ENCODE results near the gene ACSL3. TPM values are rescaled to one million over a fixed set of nuclear protein-coding genes. Genes with fewer than 3 reads are reported as not detected.

Gene ACSL3
- polyA plus RNA-seq, 1 experiment, result 88.9 TPM

DNA sequence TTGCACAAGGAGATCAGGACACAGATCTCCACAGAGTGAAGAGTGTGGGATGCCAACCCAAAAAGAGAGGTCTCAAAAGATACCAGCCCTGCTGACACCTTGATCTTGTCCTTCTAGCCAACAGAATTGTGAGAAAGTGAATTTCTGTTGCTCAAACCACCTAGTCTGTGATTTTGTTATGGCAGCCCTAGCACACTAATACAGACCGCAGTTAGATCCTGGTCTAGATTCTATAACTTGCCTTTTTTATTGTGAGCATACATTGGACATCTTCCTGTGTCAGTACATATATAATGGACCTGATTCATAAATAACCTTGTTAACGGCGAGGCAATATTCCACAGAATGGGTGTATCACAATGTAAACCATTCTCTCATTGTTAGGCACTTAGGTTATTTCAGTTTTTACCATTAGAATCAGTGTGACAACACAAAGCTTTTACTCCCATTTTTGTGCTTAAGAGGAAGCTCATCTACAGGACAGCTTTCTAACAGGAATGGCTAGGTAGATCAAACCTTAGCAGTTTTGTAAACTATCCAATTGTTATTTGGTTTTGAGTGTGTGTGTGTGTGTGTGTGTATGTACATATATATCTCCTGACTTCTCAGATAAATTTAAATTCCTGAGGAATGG lies 89.0 kb downstream of the ACSL3 start:
- TF ChIP-seq, protein P1, sequence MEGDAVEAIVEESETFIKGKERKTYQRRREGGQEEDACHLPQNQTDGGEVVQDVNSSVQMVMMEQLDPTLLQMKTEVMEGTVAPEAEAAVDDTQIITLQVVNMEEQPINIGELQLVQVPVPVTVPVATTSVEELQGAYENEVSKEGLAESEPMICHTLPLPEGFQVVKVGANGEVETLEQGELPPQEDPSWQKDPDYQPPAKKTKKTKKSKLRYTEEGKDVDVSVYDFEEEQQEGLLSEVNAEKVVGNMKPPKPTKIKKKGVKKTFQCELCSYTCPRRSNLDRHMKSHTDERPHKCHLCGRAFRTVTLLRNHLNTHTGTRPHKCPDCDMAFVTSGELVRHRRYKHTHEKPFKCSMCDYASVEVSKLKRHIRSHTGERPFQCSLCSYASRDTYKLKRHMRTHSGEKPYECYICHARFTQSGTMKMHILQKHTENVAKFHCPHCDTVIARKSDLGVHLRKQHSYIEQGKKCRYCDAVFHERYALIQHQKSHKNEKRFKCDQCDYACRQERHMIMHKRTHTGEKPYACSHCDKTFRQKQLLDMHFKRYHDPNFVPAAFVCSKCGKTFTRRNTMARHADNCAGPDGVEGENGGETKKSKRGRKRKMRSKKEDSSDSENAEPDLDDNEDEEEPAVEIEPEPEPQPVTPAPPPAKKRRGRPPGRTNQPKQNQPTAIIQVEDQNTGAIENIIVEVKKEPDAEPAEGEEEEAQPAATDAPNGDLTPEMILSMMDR (IDR thresholded peaks at IDR 0.05; ENCODE audit: low read depth, low read length), result no peak
- no peak for DNase-seq (ENCODE audit: low read depth, low spot score)
- Histone ChIP-seq H3K4me3 (ENCODE audit: low read depth, low read length) (no peak overlapping the region), H3K27ac (ENCODE audit: low read depth, low read length) (no peak overlapping the region), H3K27me3 (ENCODE audit: control insufficient read depth, insufficient read depth, low read length) (no peaks in the 10 kb centered on the region), H3K9me3 (ENCODE audit: control insufficient read depth, insufficient read depth, low read length) (no peaks in the 10 kb centered on the region)
- POLR2A ChIA-PET, result interaction anchor here (2.3 kb wide), 1 partner anchor 9 kb away, joined by 7 read pairs; no protein-coding TSS in a partner anchor
- CTCF ChIA-PET, result interaction anchor here (1.3 to 3.9 kb wide), 4 partner anchors 9 to 35 kb away, joined by 5 to 26 read pairs (median 9); no protein-coding TSS in a partner anchor

DNA sequence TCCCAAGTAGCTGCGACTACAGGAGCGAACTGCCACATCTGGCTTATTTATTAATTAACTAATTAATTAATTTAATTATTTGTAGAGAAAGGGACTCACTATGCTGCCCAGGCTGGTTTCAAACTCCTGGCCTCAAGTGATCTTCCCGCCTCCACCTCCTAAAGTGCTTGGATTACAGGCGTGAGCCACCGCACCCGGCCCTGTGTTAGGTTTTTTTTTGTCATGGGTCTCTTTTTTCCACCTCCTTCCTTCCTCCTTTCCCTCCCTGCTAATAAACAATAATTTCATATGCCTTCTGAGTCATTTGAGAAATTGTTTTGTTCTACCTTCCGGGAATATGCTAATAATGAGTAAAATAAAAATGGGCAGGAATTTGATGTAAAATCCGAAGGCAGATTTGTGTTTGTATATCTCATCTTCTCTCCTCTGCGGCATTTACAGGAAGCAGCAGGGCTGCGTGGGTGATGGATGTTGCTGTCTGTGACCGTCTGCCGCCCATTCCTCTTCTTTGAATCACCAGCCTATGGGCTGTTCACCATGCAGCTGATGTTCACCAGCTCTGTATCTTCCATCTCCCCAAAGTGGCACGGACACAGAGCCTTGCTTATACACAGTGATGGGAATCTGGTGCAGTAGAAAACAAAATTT lies 89.9 kb downstream of the ACSL3 start:
- TF ChIP-seq, protein P1 (IDR thresholded peaks at IDR 0.05; ENCODE audit: low read depth, low read length), result no peak
- peak; percentile 76 for DNase-seq (ENCODE audit: low read depth, low spot score)
- Histone ChIP-seq H3K4me3 (ENCODE audit: low read depth, low read length) (no peak overlapping the region), H3K27me3 (ENCODE audit: control insufficient read depth, insufficient read depth, low read length) (no peaks in the 10 kb centered on the region), H3K9me3 (ENCODE audit: control insufficient read depth, insufficient read depth, low read length) (no peaks in the 10 kb centered on the region), H3K27ac (ENCODE audit: low read depth, low read length) (peak overlapping the region; percentile 75)
- POLR2A ChIA-PET, result interaction anchor here (0.5 to 2.3 kb wide), 3 partner anchors 8 to 163 kb away, joined by 4 to 9 read pairs (median 7); partner anchors contain the start of gene KCNE4
- CTCF ChIA-PET, result interaction anchor here (0.6 to 3.9 kb wide), 3 partner anchors 8 to 18 kb away, joined by 3 to 26 read pairs (median 5); no protein-coding TSS in a partner anchor

DNA sequence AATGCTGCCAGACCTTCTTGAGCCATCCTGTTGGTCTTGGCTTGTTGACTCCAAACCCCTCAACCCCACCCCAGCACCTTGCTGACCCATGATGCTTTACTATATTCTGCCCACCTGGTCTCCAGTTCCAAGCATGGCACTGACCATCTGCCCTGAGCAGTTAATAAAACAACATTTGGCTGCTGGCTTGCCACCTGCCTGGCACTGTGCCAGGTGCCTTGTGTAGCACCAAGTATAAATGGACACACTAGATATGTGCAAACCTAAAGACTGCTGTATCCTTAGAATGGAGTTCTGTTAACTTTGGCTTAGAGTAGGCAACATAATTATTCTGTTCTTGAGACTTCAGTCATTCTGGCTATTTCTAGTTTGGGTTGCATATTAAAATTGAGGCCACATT lies 91.4 kb downstream of the ACSL3 start:
- H3K27ac ChIP-seq (ENCODE audit: low read depth, low read length), result no peak overlapping the region
- no peak overlapping the region for H3K4me3 ChIP-seq (ENCODE audit: low read depth, low read length)
- H3K27me3 ChIP-seq (ENCODE audit: control insufficient read depth, insufficient read depth, low read length), result no peaks in the 10 kb centered on the region
- no peaks in the 10 kb centered on the region; the same call in 1 of the 2 replicates for H3K9me3 ChIP-seq (ENCODE audit: control insufficient read depth, insufficient read depth, low read length)
- no peak for DNase-seq (ENCODE audit: low read depth, low spot score)
- POLR2A ChIA-PET, result no interaction called here
- CTCF ChIA-PET, result interaction anchor here (0.6 to 2.8 kb wide), 4 partner anchors 13 to 243 kb away, joined by 3 to 8 read pairs (median 4); no protein-coding TSS in a partner anchor
- TF ChIP-seq, protein P1 (IDR thresholded peaks at IDR 0.05; ENCODE audit: low read depth, low read length), result no peak

DNA sequence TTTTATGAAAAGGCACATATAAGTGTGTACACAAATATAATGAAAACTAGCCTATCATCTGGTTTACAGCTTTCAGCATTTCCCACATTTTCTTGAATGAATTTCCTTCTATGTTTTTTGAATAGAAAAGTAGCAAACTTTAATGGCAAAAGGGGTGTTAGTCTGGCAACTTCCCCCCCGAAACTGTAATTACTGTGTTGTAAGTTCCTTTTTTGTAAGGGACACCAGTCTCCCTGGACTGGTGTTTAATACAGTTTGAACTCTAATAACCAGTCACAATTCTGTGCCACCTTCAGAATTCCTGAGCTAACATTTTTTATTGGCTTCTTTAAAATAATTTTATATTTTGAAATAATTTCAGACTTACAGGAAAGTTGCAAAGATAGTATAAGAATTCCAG lies 94.2 kb downstream of the ACSL3 start:
- TF ChIP-seq, protein P1 (IDR thresholded peaks at IDR 0.05; ENCODE audit: low read depth, low read length), result no peak
- ChIA-PET POLR2A (no interaction called here), CTCF (interaction anchor here (0.7 to 2.8 kb wide), 4 partner anchors 16 to 266 kb away, joined by 3 to 14 read pairs (median 6); no protein-coding TSS in a partner anchor)
- H3K27ac ChIP-seq (ENCODE audit: low read depth, low read length), result no peak overlapping the region
- DNase-seq (ENCODE audit: low read depth, low spot score), result no peak
- H3K4me3 ChIP-seq (ENCODE audit: low read depth, low read length), result no peak overlapping the region
- no peaks in the 10 kb centered on the region; the same call in 1 of the 2 replicates for H3K9me3 ChIP-seq (ENCODE audit: control insufficient read depth, insufficient read depth, low read length)
- no peaks in the 10 kb centered on the region for H3K27me3 ChIP-seq (ENCODE audit: control insufficient read depth, insufficient read depth, low read length)

Data from AG04450 (cell line).